NCI-H146 treated with DMSO at 0.1 percent for 48 hours (cell line): ENCODE results near the gene ENGASE.

Source experiments
- DNase-seq: peaks from one replicate; lab custom pipeline; 2025; ENCODE audit not compliant: unreplicated experiment; lab: John Stamatoyannopoulos, UW

The ENGASE gene

DNA sequence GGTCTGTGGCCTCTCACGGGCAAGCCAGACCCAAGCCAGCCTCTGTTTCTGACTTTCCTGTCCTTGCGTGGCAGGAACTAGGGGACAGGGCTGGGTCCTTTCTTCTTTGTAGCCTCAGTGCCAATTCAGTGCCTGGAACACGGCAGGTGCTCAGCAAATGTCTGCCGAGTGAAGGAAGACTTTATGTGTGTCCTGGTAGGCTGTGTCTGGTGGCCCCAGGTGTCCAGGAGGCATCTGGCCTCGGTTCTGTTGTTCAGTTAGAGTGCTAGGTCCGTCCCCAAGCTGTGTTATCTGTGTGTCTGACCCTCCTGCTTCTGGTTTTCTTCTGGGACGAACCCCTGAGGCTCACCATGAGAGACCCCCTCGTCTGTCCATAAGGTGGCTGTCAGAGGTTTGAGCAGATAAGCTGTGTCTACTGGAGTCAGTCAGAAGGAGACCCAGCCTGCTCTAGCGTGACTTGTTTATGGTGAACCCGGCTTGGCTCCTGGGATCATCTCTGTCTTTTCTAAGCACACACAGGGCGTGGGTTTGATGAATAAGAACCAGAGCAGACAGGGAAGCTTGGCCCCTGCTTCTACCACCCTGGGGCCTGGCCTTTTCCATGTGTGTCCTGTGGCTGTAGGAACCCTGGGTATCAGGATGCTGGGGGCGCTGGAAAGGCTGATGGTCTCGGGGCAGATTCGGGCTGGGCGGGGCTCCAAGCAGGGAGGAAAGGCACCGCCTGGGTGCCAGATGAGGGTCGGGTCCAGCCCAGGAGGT, 39.3 kb downstream of the ENGASE start:
- DNase-seq: no peak

DNA sequence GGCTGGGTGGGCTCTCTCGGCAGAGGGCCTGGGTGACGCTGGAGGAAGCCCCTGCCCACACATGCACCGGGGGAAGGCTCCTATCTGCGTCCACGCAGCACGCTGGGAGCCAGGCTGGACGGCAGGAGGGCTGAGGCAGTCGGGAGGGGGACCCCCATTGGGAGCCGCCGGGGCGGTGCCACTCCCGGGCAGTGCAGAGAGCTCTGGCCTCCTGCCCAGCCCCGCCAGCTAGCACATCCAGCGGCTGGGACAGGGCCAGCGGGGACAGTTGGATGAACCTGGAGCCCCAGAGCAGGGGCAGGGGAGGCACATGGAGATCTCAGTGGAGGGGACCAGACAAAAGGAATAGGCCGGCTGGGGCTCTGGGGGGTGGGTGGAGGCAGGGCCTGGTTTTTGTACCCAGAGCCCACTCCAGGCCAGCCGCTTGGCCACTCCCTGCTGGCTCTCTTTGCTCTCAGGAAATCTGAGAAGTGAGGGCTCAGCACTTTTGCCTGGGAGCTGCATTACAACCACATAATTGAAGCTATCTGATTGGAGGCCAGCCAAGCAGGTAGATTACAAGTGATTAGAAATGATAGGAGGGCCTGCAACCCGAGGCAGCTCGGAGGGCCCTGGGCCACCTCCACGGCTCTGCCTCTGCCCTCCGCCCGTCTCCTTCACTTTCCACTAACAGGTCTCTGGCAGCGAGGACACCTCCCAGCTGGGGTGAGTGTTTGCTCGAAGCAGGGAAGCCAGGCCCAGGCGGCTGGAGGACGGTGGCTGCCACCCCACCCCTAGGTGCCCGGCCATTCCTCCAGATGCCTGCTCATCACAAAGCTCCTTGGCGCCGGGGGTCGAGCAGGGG, 40.1 kb downstream of the ENGASE start:
- DNase-seq: peak; percentile 80

DNA sequence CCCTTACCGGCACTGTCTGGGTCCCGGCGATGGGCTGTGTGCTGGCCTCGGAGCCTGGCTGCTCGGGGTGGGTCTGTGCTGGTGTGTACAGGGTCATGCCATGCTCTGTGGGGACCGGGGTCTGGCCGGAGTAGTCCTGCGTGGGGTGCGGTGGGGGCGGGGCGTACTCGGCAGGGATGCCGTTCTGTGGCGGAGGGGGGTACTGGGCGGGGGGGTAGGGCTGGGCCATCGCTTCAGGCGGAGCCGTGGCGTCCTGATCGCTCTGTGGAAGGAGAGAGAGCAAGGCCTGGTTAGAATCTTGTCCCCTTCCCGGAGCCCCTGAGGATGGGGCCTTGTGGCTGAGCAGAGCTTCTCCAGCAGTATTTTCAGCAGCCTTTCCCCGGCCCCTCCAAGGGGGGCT, 40.9 kb downstream of the ENGASE start:
- DNase-seq: no peak

DNA sequence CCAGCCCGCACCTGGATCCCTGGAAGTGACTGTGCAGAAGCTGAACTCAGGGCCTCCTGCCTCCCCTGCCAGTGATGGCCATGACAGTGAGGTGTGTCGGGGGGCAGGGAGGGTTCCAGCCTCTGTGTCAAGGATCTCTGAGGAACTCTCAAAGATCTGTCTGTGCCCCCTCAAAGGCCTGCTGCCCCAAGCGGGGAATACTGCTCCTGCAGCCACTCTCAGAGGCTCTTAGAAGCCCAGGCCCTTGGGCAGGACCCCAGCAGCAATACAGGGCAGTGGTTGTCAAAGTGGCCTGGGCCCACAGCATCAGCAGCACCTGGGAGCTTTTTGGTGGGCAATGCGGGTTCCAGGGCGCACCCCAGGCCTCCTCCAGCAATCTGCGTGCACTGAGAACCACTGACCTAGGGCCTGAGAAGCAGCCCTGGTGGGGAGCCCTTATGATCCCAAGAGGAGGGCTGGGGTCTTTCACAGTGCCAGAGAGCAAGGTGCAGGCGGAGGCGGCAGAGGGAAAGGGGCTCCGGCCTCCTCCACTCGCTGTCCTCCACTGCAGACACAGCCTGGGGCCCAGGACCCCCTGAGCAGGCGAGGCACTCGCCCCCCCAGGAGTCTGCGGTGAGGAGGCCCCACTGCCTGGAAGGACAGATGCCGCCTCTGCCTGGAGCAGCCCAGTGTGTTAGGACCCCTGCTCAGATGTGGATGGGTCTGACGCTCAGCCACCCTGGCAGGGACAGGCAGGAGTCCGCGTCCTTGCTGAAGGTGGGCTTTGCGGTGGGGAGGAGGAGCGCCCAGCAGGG, 42.1 kb downstream of the ENGASE start:
- no peak for DNase-seq

DNA sequence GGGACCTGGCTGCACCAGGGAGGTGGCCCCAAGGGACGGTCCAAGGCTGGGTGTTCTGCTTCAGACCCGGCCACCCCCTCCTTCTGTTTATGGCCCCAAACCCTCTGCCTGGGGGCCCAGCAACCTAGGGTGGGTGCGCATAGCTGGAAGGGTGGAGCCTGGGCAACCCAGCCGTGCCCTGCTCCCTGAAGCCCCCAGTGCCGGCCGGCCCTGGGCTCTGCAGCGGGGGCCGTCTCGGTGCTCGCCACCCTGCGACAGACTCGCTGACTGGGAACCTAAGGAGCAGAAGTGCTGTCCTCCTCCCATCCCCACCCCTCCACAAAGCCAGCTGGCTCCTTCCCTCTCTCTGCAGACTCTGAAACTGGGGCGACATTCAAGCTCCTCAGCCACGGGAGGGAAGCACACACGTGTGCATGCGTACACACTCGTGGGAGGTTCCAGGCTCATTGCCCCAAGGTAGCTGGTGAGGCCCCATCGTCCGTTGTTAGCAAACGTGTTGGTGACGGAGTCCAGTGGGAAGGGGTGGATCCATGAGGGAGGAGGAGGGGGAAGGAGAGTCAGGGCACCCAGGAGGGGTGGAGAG, 43.4 kb downstream of the ENGASE start:
- no peak for DNase-seq

DNA sequence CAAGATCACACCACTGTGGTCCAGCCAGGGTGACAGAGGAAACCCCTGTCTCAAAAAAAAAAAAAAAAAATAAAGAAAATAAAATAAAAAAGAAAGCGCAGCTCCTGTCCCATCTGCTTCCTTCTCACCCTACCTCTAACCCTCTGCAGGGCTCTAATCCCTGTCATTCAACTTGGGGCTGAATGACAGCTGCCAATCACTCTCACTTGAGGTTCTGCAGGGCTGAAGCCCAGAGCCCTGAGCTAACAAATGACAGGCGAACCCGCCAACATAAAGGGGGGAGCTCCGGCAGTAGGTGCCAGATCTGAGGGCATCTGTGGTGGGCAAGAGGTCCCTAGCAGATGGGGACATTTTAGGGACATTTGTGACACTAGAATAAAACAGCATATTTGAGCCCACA, 44.3 kb downstream of the ENGASE start:
- no peak for DNase-seq

DNA sequence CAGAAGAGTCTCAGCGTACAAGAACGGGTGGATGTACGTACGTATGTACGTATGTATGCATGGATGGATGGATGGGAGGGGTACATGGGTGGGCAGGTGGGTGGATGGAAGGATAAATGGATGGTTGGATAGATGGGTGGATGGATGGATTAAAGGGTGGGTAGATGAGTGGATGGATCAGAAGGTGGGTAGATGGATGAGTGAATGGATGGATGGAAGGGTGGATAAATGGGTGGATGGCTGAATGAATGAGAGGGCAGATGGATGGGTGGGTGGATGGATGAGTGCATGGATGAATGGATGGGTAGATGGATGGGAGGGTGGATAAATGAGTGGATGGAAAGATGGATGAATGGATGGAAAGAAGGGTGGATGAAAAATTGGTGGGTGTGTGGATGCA, 45.6 kb downstream of the ENGASE start:
- no peak for DNase-seq

DNA sequence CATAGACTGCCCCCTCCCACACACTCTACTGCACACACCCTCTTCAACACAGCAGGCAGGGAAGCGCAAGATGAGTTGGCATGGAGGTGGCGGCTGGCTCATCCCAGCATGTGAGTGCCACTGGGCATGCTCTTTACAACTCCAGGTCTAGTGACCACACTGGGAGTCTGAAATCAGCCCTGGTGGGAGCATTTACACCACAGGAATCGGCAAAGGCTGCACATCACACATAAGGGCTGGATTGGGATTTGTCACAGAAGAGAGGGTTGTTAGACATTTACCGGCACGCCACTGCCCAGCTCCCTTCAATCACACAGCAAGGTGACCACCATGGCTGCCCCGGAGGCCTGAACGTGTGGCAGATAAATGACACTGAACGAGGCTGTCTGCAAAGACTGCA, 49.4 kb downstream of the ENGASE start:
- no peak for DNase-seq

DNA sequence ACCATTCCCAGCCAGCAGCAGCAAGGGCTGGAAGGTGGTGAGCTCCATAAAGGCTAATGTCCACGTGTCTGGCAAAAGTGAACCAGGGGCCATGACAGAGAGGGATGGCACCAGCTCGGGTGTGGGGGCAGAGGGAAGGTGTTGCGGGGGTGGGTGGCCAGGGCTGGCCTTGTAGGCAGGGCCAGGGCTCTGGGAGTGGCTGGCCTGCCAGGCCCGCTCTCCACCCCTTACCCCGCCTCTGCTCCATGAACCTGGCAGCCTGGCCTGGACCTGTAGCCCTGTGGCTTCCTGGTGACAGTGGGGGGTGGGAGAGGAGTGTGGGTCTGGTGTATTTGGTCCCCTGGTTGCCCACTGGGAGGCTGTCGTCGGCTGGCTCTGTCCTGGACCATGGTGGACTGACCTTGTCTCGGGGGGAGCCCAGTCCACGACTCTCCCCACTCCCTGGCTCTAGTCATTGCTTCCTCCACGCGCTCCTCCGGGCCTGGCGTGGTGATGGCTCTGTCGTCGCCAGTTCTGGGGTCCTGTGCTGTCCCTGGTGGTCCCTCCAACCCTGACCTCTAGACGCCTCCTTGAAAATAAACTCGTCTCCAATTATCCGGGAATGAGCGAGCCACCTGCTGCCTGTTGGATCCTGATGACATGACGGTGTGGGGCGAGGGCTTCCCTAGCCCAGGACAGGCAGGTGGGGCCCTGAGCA, 50.0 kb downstream of the ENGASE start:
- DNase-seq: no peak

DNA sequence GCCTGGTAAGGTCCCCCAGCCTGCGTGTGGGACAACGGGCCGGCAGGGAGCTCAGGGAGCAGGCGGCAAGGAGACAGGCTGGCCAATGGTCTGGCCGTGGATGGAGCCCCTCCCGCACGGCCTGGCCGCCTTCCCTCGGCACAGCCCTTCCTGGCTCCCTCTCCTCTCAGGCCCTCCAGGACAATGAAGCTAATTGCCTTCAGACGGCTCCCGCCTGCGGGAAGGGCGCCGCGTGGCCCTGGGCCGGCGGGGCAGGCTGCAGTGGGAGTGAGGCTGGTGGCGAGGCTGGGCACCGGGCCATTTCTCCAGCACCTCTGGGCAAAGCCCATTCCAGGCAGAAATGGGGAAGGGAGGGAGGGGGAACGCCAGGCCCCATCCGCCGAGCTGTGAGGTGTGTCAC, 50.9 kb downstream of the ENGASE start:
- no peak for DNase-seq

DNA sequence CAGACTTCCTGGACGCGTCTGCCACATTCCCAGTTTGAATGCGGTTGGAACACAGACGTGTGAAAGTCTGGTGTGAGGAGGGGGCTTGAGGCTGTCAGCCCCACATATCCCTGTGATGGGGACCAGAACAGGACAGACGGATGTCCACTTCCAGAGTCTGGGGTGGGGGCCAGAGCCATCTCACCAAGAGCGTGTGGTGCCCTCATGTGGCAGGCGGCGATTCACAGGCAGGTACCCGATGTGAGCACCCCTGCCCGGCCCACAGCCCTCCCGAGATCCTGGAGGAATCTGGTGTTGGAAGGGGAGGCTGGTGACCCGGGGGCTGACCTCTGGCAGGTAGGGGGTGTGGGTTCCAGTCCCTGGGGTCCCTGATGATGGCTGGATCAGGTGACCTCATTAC, 51.5 kb downstream of the ENGASE start:
- no peak for DNase-seq

DNA sequence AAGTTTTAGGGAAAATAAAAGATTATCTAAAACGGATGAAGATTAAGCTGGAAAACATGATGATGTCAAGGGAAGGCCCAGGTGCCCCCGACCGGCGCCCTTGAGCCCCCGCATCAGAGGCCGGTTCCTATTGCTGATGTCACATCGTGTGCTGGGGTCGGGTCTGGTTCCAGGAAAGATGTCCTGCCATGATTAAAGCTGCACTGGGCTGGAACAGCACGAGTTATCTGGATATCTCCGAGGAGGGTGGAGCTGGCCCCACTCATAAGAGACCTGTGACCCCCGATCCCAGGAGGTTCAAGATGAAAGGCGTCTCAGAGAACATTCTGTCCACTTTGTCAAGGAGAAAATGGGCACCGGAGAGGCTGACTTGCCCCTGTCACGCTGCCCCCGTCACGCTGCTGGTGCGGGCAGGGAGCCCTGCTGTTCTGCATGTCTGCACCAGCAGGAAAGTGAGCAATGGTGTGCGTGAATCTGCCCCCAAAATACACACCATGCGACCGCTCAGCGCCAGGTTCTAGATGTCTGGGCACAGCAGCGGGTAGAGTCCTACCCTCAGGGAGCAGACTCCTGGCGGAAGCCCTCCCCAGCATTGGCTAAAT, 53.0 kb downstream of the ENGASE start:
- DNase-seq: no peak

DNA sequence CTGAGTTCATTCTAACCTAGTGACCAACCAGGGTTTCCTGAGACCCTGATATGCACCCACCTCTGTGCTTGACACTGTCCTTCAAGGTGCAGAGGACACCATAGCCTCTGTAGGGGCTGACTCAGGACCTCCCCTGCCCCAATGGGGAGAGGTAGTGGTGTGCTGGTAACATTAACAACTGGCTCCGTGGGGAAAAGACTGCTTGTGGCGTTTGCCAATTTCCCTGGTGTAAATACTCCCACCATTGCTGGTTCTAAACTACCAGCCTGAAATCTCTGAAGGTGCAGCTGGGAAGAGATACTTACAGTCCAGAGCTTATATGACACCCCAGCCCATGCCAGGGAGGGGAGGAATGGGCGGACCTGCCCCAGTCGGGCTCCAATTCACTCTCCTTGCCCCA, 54.9 kb downstream of the ENGASE start:
- no peak for DNase-seq

DNA sequence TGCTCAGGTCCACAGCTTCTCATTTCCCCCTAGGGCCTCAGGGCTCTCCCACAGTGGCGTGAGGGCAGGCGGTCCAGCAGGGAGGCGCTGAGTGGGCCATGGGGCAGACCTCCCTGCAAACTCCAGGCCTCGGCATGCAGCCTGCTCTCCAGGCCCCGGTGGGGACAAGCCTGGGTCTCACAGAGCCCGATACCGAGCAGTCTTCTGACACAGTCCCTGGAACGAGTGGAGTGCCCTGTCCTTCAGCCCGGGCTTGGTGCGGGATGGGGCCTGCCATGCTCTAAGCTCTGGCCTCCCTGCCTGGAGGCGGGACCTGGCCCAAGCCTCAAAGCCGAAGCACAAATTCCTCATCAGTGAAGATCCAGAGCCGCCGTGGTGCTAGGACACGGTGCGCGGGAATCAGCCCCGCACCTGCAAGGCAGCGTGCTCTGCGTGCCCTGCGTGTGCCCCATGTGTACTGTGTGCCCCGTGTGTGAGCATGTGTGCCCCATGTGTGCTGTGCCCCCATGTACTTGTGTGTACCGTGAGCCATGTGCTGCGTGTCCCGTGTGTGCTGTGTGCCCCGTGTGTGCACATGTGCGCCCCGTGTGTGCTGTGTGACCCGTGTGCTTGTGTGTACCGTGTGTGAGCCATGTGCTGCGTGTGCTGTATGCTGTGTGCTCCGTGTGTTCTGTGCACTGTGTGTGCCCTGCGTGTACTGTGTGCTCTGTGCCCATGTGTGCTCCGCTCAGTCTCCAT, 56.1 kb downstream of the ENGASE start:
- no peak for DNase-seq

DNA sequence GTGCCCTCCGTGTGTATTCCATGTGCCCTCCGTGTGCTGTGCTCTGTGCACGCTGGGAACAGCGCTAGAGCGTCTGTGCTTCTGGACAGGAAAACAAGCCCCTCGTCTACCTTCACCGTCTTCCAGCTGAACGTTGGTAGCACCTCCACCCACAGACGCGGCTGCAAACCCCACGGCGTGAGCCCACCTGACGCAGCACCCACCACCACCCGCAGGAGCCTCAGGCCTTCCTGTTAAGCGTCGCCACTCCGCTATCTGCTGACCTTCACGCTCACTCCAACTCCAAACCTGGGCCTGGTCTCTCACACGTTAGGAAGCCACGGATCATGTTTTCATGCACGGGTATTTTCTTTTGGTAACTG, 56.6 kb downstream of the ENGASE start:
- DNase-seq: no peak

DNA sequence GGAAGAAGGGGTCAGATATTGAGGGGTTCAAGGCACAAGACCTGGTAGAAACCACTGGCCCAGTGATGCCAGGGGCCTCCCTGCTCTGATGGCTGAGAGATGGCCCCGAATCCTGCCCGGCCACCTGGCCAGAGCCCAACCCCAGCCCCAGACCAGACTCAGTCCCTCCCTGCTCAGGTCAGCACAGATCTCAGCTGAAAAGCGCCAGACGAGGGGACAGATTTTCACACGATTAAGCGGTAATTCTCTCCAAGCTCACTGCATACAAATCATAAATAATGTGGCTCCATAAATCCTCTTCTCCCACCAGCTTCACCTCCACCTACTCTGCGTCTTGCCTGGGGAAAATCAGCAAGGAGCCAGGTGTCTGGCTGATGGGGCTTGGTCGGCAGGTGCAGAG, 57.1 kb downstream of the ENGASE start:
- DNase-seq: no peak

DNA sequence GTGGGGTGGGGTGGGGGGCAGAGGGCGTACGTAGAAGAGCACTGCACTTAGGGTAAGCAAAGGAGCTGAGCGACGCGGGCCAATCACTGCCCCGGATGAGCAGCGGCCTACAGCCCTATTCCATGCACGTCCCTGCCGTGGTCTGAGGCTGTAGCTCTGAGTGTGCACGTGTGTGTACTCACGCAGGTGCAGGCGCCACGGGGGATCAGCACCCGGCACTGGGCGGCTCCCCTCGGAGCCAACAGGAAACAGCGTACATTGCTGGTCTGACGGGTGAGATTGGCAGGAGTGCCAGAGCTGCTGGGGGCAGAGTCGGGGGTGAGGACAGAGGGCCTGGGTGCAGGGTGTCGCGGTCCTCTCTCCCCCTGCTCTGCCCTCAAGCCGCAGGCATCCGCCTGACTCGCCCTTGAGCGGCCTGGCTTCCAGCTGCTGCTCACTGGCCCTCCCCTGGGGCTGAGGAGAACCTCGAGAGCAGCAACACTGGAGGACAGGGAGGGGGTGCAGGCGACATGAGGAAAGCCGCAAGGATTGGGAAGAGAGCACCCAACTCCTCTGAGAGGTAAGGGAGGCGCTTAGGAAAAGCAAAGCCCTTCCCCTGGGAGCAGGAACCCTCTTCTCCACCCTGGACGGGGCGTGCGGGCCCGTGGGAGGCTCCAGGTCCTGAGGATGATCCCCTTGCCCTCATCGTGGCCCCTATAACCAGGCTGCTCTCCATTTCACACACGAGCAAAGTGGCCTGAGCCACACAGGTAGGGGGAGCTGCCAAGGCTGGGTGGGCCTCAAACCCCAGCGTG, 57.8 kb downstream of the ENGASE start:
- DNase-seq: peak; percentile 63

DNA sequence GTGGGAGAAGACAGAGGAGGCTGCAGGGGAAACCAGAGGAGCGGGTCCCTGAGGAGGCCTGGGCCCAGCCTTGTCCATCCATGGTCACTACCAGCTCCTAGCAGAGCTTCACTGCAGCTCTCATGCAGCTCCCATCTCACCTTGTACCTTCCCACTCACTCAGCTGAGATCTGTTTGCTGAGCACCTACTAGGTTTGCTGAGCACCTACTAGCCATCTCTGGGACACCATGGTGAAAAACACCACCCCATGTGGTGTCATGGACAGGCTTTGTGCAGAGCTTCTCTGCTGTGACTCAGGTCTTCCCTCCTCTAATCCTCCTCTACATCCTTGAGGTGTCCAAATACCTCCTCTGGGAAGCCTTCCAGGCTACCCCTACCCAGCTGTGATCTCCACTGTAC, 58.6 kb downstream of the ENGASE start:
- no peak for DNase-seq

DNA sequence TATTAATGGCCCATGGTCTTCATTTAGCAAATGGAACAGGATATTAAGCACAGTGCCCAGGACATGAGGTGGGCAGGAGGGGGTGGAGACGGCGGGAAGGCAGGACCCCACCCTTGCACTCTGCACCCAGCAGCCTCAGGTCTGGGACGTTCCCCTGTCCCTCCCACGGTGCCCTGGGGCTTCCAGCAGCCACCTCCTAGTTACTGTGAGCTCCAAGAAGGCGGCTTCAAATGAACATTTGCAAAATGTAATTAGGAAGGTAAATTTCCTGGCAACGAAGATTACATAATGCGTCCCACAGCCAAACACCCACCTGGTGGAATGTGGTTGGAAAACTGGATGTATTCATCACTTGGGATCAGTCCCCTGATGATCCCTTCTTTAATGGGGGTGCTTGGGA, 59.4 kb downstream of the ENGASE start:
- DNase-seq: no peak
